HG02938 (cell line): Measurements from ENCODE around the gene STPG3.

Experiments used
- ATAC-seq: cut with Tn5 transposase; IDR thresholded peaks from one replicate; pipeline ENCODE4 v1.9.1; 2021; ENCODE audit warnings: mild to moderate bottlenecking, moderate library complexity; ENCODE audit not compliant: unreplicated experiment

Gene STPG3

GRCh38 chr9:137299938-137300337, 48.9 kb downstream of the STPG3 start:
- ATAC-seq, result no peak

- no peak for ATAC-seq
These were observed 49.5 kb downstream of the STPG3 start for GRCh38 chr9:137300567-137301080.

- ATAC-seq, result peak; percentile 10
These were observed 50.2 kb downstream of the STPG3 start for GRCh38 chr9:137301081-137301947.

GRCh38 chr9:137302118-137302448, 51.0 kb downstream of the STPG3 start, which contains the start of gene NRARP:
Gene NRARP, minus strand, starts transcription at chr9:137302271. Its CDS starts 343 bp downstream, at chr9:137301928.
- ATAC-seq, result peak; percentile 68

GRCh38 chr9:137302449-137303150, 51.5 kb downstream of the STPG3 start:
- peak; percentile 46 for ATAC-seq
